Neural progenitor cell (in vitro differentiated cells): ENCODE measurements around the gene CDR2L.

Source experiments
- CTCF ChIP-seq: fragments of 200-600 bp; sonication (generic); IDR thresholded peaks from 2 replicates; pipeline ENCODE4 v1.5.1; 2017; ENCODE audit warnings: antibody characterized with exemption, mild to moderate bottlenecking
- EZH2 ChIP-seq: fragments of 200-600 bp; sonication (generic); IDR thresholded peaks from 2 replicates; pipeline ENCODE4 v1.6.1; 2017; ENCODE audit warnings: antibody characterized with exemption, mild to moderate bottlenecking, moderate library complexity
- EZH2phosphoT487 ChIP-seq: fragments of 200-600 bp; sonication (generic); IDR thresholded peaks from 2 replicates; pipeline ENCODE4 v1.6.1; 2017; ENCODE audit warnings: antibody characterized with exemption

- peak; percentile 55 for TF ChIP-seq CTCF
- no peak for TF ChIP-seq EZH2
- TF ChIP-seq EZH2phosphoT487, result no peak
Measured at GRCh38 chr17:75012346-75013091, 25.1 kb downstream of the CDR2L start, which contains the start of gene MRPL58.
